Activated T-helper 9 cell treated with anti-CD3 and anti-CD28 coated beads, Interleukin-2, amount 50 U/mL, for 16 hours (primary cell): ENCODE results near the gene EPHB2.

Source experiments
- DNase-seq: peaks from one replicate; pipeline ENCODE4 v3.0.0-alpha.2; 2020; ENCODE audit warnings: low read depth

Gene EPHB2

DNA sequence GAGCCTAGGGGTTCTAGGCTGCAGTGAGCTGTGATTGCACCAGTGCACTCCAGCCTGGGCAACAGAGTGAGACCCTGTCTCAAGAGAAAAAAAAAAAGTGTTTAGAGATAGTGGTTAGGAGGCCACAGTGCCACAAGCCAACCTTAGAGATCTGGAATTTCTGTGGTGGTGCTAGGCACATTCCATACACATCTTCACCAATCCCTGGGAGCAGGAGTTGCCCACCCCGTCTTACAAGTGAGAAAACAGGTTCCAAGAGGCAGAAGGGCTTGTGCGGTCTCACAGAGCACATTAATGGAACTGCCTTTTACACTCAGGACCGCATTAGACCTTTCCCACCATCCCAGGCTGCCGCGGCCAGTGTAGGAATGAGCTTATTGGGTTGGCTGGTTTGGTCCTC lies 93.2 kb downstream of the EPHB2 start:
- DNase-seq: no peak

DNA sequence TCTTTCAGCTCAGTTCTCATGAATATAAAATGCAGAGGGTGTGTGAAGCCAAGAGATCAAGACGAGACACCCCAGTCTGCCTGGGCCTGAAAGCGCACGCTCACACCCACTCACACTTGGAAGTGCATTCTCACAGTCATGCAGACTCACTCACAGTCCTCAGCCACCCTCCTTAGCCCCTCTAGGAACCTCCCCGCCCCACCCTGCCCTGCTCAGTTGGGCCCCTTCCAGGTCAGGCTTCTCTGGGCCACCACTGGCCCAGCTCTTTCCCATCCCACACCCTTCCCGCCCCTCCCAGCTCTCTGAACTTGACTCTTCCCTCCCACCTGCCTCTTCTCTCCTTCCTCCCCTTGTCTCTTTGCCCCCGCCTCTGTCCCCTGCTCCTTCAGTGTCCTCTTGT lies 93.8 kb downstream of the EPHB2 start:
- DNase-seq: no peak

DNA sequence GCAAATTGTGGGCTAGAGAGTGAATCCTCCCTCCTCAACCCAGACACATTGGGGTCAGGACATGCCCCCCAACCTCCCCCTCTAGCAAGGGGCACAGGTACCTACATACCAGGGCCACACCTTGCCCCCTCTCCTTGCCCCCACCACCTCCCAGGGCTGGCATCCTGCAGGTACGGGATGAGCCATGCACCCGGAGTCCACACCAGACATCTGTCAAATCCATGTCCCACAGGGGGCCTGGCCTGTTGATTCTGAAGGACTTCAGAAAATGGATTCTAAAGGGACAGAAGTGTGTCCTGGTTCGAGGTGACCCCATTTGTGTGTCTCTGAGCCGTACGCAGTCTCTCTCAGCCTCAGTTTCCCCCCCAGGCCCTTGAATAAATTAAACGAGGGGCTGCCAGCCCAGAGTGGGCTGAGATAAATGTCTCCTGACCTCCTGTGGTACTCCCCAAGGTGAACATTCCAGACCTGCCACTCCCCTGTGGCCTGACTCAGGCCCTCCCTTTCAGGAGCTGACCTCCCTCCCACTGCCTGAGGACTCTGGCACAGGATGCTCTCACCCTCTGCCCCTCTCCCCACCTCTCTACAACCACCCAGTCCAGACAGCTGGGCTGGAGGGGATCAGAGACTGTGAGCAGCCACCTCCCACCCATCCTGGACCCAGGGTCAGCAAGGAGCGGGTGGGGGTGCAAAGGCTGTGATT lies 94.5 kb downstream of the EPHB2 start:
- DNase-seq: no peak

DNA sequence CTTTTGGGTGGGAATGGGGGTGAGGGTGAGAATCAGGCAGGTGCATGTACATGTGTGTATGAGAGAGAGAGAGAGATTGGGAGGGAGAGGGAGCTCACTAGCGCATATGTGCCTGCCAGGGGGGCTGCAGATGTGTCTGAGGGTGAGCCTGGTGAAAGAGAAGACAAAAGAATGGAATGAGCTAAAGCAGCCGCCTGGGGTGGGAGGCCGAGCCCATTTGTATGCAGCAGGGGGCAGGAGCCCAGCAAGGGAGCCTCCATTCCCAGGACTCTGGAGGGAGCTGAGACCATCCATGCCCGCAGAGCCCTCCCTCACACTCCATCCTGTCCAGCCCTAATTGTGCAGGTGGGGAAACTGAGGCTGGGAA lies 95.0 kb downstream of the EPHB2 start:
- DNase-seq: no peak

DNA sequence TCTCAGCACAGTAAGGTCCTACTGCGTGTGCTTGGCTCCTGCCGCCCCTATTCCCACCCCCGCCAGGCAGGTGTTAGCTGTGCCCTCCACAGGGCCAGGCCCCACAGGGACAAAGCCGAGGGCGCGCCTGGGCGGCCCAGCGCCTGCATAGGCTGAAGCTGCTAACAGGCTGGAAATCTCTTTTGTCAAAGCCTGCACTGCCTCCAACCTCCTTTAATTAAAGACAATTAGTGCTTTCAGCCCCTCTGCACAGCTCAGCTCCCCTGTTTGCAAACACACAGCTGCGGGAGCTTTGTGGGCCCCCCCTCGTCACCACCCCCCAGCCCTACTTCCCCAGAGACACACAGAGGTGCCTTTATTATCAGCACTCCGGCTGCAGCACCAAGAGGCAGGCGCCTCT lies 95.9 kb downstream of the EPHB2 start:
- no peak for DNase-seq

DNA sequence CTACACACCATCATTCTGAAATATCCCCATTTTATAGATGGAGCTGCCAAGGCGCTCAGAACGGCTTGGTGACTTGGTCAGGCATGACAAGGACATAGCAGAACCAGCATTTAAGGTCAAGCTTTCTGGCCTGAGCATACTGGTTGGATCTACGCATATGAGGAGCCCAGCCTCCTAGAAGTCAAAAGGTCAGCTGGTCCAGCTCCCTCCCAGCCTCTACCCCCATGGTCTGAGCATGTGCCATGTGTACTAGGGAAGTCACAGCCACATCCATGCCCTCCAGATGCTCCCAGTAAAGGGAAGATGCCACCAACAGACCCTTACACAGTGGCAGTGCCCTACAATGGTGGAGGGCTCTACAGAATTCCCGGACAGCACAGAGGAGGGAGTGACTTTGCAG lies 96.7 kb downstream of the EPHB2 start:
- no peak for DNase-seq

DNA sequence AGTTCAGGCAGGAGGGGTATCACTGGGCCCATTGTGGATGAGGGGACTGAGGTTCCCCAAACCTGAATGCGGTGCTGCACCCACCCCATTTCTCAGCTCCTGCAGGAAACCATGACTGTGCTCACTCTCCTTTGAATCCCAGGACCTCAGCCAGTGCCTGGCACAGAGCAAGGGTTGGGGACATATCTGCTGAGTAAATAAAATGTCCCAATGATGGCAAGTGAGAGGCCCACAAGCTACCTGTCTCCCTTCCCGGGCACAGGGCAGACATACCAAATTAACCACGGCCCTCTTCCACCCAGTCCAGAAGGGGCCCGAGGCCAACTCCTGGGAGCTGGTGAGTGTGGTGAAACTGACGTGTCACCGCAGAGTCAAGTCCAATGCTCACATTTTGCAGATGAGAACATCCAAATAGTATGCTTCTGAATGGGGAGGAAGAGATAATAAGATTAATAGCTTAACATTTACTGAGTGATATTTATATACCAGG lies 97.6 kb downstream of the EPHB2 start:
- DNase-seq: no peak

DNA sequence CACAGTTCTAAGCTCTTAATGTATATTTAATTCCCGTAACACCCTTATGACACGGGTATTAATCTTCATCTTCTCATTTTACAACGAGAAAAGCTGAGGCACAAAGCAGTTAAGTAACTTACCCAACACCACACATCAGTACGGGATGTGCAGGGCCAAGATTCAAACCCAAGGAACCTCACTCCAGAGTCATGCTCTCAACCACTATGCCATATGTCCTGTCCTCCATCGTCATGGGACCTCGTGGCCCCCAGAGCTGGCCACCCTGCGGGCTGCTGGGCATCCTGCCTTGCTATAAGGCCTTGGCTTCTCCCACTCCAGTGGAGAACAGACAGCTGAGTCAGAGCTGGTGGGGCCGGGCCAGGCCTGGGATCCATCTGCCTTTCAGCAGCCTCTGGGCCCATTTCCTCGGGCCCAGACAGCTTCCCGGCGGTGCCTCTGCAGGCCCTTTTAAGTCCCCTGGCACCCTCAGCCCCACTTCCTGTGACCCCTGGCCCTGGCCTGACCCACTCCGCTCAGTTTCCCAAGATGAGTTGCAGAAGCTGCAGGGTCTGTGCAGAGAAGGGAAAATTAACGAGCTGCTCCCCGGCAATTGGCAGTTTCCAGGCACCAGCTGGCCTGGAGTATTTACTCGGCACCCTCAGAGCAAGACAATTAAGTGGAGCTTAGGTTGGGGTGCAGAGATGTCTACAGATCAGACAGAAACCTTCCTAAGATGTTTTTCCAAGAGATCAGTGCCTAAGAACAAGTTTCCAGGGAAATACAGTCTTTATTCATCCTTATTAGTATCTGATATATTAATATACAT lies 98.2 kb downstream of the EPHB2 start:
- DNase-seq: no peak

DNA sequence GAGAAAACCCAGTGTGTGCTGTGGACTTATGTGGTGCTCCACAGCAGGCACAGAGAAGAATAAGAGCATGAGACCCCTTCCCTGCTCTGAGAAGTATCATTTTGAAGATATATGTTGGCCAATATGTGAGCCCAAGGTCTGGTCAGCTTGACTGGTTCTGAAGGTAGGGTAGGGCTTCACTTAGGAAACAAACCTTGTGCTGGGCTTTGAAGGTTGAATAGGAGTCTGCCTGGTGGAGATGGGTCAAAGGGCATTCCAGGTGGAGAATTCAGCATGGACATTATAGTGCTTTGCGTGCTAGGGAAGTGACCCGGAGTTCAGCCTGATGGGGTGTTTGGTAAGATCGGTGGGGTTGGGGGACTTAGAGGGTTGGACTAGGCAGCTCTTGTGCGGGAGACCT lies 99.1 kb downstream of the EPHB2 start:
- DNase-seq: no peak

DNA sequence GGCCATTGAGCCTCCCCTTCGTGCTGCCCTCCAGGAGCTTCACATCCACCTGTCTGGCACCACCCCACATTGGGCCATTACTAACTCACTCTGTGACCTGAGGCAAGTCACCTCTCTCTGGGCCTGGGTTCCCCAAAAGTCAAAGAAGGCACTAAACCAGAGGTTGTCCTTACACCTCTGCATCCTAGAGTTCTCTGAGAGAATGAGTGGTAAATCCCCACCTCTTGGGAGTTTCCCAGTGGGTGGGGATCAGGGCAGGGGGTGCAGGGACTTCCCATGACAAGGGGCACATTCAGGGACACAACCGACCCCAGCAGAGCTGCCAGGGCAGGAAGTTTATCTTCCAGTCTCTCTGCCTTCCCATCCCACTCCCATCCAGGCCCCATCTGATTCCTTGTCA lies 99.7 kb downstream of the EPHB2 start:
- DNase-seq: no peak

DNA sequence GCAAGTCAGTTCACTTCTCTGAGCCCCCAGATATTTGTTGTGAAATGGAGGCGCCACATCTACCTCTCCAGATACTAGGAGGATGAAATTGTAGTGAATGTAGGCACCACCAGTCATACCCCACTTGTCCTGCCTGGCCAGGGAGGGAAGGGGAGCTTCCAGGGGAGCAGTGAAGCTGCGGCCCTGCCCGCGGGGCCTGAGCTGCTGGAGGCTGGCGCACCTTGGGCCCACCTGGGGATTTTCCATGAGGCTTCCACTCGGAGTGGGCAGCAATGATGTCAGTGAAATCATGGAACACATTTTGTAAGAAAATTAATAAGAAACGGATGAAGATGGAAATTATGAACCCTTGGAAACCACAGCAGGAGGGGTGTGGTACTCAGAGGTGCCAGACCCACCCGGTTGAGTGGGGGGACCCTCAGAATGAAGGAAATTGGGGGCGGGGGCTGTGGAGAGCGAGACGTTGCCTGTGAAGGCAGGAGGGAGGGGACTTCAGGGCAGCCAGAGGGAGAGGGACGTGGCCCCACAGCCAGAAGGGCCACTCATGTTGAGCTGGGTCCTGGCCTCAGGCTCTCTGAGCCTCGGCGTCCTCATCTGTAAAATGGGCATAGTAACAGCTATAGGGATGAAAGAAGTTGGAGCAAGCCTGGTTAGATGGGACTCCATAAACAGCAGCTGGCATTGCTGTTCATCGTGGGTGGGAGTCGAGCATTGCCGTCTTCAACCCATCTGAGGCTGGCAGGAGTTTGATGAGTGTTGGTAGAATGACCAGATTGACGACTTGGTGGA lies 101.6 kb downstream of the EPHB2 start:
- DNase-seq: no peak

DNA sequence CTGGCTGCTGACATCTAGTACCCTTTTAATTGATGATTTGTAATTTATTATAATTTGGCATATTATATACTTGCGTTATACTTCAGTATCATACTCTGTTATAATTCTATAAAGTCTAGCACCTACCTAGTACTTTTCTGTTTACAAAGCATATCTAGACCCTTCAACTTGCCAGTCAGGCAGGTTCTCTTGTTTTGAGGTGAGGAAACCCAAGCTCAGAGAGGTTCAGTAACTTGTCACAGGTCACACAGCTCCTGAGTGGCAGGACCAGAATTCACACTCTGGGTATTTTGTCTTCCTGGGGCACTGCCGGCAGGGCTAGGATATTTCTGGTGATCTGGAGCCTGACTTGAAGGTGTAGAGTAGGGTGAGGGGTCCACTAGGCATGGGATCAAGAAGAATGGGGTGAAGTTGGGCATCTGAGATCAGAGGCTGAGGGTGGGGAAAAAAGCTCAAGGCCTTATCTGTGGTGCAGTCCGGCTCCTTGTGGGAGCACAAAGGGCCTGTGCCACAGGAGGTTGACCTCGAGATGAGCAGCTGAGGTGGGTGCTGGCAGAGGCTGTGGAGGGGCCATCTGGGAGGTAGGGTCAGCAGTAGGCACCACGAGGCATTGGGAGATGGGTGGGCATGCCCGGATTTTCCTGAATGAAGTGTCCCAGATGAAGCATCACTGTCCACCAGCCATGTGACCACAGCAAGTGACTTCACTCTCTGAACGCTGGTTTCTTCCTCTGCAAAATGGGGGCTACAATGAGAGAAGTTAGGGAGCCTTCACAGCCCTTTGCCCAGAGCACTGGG lies 102.6 kb downstream of the EPHB2 start:
- no peak for DNase-seq

DNA sequence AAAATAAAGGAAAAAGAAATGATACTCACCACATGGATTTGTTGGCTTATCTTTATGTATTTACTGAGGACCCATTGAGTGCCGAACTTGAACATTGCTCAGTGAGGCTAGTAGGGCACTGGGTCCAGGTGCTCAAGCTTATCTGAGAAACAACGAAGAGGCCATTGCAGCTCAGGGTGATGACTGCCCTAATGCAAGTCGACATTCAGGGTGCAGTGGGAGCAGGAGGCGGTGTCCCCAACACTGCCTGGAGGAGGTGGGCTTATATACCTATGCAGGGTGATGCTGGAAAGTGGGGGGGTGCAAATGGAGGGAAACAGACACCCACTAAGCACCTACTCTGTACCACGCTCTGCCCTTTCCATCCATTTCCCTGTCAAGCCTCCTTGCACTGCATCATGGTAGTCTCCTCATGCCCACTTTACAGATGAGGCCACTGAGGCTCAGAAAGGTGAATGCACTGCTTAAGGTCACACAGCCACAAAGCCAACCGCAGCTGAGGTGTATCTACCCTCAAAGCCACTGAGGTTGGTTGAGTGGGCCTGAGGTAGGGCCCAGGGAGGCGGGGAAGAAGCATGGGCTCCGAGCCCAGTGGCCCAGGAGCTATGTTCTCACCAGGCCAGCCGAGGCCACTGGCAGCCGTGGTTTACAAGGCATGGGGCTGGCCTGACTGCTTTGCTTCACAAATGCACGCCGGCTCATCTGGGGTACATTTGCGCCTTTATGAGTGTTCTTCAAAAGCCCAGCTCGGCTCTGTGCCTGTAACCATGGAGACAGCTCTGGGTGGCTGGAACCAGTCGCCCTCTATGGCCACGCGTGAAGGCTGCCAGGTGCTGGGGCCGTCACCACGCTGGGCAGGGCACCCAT lies 103.8 kb downstream of the EPHB2 start:
- no peak for DNase-seq

DNA sequence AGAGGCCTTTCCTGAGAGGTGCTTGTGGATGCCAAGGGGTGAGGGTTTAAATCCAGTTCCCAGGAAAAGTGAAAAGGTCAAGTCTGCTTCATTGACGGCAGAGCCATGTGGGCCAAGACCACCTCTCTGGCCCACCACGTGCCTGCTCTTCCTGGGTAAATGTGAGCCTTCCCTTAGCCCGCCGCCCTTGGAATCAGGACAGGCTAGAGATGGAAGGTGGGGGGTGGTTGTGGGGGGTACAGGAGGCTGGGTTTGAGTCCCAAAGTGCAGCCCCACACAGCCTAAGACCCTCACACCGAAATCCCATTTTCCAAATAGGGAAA lies 104.4 kb downstream of the EPHB2 start:
- DNase-seq: no peak

DNA sequence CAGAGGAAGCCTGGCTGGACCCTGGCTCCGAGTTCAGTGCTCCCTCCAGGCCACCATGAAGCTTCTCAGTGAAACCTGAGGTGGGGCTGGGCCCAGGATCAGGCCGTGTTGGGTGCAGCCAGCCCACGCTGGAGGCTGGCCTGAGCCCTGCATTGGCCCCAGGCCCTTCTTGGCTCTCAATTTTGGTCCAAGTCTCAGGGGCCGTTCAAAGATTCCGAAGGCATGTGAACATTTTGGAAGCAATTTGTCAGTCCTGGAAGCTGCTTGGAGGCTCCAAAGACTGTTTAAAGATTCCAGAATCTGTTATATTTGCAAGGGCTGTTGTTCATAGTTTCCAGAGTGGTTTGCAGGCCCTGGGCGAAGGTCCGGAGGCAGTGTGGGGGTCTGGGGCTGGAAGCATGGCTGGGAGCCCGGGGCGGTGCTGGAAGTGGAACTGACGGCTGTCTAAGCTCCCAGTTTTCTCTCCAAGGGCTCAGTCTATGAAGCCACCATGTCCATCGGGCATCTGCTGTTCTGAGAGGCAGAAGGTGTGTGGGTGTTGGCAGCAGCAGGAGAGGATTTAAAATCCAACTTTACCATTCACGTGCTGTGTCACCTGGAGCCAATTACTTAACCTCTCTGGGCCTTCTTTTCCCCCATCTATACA lies 104.9 kb downstream of the EPHB2 start:
- no peak for DNase-seq

DNA sequence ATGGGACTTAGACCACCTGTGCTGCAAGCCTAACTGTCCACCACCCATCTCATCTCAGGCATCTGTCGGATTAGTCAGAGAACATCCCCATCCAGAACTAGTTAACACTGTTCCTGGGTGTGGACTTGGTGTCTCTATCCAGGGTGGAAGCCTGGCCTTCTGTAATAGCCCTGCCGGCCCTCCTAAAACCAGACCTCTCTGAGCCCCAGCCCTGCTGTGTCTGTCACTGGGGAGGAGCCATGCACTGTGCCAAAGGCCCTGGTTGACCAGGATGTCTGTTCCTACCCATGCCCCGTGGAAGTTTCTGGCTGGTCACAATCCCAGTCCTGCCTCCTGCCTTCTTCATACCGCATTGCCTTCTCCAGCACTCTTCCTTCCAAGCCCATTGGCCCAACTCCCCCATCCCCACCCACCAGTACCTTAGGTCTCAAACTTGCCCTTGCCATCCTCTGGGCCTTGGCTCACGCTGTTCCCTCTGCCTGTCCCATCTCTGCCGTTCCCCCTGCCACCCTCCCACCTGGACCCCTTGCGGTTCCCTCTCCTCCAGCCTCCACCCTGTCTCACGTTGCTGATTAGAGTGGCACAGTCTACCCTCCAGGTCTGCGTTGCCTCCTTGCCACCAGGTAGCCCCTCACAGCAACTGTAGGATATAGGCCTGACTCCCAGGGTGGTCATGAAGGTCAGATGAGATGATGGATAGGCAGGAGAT lies 105.6 kb downstream of the EPHB2 start:
- no peak for DNase-seq

DNA sequence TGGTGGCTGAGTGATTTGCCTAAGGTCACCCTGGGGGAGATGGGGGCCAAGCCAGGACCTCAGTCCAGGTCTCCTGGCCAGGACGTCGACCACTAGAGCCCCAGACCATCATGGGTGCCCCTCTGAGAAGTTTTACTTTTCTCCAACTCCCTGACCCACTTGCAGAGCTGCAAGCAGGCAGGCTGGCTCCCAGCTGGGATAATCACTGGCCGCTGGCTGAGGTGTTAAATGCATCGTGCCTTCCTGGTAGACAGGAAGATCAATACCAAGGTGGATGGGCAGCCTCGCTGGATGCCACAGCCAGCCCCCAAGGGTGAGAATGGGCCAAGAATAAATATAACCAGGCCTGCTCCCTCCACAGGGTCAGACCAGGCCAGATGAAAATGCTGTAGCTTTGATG lies 106.2 kb downstream of the EPHB2 start:
- DNase-seq: no peak

DNA sequence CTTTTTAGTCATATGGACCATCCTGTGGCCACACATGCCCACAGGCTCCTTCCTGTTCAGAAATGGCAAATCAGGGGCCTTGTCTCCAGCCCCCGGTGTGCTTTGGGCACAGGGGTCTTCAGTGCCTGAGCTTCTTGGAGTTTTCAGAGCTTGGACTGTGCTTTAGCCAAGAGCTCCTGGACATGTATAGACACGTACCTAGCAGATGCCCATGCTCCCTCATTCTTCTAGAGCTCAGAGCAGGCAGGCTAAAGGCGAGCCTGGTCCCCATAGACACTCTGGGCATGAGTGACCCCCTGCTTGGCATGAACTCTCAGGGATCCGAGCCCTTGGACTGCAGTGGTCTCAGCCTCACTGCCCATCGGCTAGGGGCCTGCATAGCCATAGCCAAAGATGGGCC lies 106.8 kb downstream of the EPHB2 start:
- no peak for DNase-seq

DNA sequence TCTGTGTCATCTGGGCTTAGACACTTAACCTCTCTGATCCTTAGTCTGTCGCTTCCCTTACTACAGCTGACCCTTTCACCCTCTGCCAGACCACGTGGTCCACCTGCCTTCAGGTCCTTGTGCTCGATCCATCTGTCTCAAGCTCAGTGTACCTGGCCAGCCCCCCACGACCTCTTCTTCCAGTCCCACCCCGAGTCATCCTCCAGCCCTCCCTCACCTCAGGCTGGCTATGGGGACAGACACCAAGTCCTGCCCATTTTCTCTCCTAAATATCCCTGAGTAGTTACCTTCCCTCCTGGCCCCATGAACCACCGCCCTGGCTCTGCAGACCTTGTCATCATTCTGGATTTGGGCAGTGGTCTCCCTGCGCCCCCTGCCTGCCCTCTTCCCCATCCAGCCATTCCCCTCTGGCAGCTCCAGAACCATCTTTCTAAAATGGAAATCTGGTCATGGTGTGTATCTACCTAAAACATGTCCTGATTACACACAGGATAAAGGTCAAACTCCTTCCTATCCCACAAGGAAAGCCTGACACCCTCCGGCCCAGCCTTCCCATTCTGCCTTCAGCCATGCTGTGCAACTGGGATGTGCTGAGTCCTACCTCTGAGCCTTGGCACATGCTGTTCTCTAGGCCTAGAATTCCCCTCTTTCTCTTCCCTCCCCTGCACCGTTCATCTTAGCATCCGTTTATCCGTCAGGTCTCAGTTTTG lies 107.6 kb downstream of the EPHB2 start:
- DNase-seq: no peak
